HG03060 (cell line): Measurements from ENCODE around the gene LCNL1.

Source experiments
- ATAC-seq: cut with Tn5 transposase; IDR thresholded peaks from one replicate; pipeline ENCODE4 v1.9.1; 2021; ENCODE audit warnings: low read depth, moderate number of reproducible peaks; ENCODE audit not compliant: unreplicated experiment

Gene LCNL1

DNA sequence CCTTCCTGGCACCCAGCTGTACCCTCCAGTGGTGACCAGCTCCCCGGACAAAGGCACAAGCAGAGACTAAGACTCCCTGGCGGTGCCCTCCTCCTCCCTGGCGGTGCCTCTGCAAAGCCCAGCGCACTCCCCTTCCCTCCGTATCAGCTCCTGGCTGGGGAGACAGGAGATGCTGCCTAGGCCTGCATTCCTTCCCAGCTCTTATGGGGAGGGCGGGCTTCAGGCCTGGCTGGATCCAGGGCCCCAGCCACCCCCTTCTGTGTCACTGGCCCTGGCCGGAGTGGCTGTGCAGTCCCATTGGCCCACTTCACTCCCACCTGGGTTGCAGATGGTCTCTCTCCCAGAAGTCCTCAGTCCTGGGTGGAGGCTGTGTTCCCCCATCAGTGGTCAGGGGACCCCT lies 24.3 kb upstream of the LCNL1 start:
- no peak for ATAC-seq

DNA sequence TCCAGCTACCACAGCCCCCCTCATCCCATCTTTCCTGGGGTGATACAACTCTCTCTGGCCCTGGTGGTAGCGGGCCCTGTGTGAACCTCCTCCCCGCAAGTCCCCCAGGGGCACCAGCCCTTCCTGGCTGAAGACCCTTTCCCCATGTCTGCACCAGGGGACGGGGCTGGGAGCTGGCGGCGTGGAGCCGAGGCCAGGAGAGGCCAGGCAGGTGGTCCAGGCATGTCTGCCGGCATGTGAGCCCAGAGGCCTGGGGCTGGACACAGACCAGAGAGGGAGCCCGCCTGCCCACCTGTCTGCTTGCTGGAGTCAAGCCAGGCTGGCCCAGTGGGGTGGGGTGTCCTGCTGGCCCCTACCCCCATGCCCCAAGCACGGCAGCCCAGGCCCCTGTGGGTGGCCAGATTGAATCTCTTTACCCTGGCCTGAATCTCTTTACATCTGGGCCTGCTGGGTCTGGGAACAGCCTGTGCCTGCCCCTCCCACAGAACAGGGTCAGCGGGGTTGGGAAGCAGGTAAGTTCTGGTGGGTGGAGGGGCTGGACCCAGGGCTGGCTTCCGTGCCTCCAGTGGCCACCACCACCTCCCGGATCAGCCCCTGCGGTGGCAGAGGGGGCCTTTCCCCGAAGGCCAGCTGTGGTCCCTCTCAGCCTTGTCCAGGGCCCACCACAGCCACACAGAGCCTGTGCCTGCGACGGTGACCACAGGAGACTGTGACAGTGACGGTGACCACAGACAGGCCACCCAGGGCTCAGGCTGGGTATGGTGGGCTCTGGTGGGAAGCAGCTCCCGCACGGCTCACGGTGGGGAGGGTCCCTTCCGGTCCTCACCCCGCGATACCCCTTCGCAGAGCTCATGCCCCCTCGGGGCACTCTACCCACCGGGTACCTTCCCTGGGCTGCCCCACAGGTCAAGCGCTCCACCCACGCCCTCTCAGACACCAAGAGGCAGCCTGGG lies 23.6 kb upstream of the LCNL1 start:
- no peak for ATAC-seq

DNA sequence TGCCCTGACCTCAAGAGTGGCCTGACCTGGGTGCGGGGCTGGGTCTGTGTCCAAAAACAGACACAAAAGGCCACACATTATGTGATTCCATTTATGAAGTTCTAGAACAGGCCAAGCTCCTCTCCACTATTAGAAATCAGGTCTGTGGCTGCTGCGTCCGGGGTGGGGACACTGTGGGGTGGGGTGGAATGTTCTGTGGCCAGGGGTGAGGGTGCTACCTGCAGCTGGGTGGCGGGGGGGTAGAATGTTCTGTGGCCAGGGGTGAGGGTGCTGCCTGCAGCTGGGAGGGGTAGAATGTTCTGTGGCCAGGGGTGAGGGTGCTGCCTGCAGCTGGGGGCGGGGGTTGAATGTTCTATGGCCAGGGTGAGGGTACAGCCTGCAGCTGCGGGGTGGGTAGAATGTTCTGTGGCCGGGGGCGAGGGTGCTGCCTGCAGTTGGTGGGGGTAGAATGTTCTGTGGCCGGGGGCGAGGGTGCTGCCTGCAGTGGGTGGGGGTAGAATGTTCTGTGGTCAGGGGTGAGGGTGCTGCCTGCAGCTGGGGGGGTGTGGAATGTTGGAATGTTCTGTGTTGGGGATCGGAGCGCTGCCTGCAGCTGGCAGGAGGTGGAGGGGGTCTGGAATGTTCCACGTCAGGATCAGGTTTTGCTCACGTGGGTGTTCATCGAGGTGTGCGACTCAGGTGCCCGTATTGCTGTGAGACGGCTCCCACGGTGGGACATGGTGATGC lies 22.4 kb upstream of the LCNL1 start:
- ATAC-seq, result no peak

DNA sequence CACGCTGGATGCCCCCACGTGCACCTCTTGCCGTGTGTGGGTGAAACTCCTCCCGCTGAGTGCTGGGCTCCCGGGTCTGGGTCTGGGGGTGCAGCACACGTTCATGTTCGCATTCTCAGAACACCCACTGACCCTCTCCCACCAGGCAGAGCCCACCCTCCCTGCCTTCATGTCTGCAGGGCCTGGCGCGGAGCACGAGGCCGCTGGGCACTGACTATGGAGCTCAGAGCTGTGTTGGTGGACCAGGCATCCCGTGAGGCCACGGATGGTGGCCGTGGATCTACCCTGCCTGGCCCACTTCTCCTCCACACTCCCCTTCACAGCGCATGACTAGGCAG lies 21.9 kb upstream of the LCNL1 start:
- ATAC-seq, result no peak

DNA sequence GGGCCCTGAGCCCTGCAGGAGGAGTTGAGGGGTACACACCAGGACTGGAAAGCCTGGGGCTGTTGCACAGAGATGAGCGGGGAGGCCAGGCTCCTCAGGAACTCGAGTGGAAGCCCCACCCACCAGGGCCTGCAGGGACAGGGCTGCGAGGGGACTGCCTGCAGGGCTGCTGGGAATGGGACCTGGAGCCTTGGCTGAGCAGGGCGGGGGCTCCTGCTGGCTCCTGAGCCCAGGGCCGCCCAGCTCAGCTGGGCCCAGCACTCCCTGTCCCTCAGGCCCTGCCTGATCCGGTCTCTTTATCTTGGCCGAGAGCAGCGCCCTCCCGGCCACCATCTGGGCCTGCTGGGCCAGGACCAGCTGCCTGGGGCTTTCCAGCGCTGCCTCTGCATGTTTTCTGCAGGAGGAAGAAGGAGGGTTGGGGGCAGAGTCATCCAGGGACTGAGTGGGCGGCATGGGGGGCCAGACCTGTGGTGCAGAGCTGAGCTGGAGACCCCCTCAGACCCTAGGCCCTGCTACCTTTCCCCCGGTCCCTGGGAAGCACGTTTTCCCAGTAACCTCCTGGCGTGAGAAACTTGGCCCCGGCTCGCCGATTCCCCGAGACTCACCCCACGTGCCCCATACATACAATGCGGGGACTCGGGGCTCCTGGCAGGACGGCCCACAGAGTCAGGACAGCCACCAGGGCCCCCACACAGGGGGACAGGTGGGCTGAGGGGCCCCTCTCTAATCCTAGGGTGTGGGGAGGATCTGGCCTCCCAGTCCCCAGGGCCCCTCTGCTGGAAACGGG lies 21.3 kb upstream of the LCNL1 start:
- no peak for ATAC-seq

DNA sequence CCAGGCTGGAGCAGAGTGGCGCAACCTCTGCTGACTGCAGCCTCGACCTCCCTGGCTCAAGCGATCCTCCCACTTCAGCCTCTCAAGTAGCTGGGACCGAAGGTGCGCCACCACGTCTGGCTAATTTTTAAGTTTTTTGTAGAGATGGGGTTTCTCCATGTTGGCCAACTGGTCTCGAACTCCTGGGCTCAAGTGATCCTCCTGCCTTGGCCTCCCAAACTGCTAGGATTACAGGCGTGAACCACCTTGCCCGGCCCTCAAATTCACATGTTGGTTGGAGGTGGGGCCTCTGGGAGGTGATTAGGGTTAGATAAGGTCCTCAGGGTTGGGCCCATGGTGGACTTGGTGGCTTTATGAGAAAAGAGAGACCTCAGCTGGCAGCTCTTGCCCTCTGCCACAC lies 20.6 kb upstream of the LCNL1 start:
- no peak for ATAC-seq

DNA sequence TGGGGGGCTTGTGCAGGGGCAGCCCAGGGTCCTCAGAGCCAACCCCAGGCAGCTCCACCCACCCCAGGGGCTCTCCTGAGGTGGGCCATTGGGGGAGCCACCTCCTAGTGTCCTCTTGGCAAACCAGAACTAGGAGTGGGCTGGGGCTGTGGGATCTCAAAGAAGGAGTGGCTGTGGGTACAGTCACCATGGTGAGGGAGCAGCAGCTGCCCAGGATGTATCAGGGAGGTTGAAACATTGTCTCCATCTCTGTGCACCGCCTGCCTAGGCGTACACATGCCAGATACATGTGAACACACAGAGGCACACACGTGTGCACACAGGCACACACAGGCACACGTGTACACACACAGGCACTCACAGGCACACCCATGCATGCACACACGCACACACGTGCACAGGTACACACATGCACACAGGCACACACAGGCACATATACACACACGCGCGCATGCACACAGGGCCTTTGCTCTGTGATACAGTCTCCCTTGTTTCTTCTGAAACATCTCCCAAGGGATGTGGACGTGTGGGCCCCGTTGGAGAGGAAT lies 20.0 kb upstream of the LCNL1 start:
- ATAC-seq, result no peak

DNA sequence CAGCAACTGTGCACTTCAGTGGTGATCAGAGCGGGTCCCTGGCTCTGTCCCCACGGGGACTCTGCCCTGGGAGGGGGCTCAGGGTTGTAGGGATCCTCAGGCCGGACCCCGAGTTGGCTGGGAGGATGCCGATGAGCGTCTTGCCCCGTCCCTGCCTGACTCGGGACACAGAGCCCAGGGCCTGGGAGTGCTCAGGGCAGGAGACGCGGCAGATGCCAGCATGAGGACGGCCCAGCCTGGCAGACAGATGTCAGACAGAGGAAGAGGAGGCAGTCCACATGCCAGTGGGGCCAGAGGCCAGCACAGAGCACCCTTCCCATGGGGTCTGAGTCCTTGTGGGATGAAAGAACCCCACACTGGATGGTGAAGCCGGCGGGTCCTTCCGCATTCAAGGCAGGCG lies 19.5 kb upstream of the LCNL1 start:
- ATAC-seq, result no peak

DNA sequence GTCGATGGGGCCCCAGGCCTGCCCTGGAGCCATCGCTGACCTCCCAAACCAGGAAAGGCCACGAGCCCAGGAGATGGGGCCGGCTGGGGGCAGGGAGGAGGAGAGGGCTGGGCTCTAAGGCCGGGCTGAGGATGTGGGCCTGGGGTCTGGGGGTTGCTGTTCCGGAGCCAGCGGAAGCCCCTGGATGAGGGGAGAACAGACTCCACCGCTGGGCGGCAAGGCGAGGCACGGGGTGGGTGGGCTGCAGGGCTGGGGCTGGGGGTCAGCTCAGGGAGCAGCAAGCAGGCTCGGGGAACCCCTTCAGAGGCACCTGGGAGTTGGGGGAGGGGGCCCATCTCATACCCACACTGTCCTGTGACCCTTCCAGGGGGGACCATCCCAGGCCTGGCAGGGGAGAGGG lies 19.0 kb upstream of the LCNL1 start:
- ATAC-seq, result no peak

DNA sequence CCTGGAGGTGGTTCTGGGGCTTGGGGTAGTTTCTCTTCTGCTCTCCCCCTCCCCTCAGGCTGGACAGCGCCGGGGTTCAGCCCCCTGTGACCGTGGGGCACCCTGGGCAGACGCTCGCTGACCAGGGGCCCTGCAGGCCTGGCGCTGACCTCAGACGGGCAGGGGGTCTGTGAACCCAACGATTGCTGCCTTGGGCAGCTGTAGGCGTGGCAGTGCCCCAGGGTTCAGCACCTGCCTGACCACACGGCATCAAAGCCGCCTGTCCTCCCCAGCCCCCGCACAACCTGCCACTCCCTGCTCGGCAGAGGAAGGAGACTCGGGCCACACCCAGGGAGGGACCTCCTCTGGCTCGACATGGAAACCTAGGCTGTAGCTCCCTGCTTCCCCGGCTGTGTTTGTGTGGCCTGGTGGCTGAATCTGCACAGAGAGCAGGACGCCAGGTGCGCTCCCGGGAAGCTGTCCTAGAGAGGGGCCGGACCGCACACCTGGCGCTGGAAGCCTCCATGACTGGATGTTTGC lies 18.6 kb upstream of the LCNL1 start:
- ATAC-seq, result no peak

DNA sequence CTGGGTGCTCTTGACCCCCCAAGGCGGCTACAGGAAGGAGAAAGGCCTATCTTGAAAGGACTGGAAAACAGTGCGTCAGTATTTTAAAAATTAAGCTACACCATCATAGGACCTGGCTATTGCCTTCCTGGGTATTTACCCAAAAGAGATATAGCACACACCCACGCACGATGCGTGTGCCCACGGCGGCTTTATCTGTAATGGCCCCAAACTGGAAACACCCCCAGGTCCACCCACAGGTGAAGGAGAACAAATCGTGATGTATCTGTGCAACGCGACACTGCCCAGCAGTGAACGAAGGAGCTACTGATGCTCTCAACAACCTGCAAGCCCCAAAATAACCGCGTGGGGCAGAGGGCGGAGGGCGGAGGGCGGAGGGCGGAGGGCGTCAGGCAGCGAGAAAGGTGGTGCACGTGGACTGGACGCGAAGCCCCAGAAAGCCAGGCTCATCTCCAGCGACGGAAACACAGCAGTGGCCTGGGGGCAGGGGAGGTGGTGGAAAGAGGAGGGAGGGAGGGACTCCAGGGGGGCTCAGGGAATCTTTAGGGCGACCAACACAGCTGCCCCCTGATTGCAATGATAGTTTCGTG lies 17.9 kb upstream of the LCNL1 start:
- ATAC-seq, result no peak

DNA sequence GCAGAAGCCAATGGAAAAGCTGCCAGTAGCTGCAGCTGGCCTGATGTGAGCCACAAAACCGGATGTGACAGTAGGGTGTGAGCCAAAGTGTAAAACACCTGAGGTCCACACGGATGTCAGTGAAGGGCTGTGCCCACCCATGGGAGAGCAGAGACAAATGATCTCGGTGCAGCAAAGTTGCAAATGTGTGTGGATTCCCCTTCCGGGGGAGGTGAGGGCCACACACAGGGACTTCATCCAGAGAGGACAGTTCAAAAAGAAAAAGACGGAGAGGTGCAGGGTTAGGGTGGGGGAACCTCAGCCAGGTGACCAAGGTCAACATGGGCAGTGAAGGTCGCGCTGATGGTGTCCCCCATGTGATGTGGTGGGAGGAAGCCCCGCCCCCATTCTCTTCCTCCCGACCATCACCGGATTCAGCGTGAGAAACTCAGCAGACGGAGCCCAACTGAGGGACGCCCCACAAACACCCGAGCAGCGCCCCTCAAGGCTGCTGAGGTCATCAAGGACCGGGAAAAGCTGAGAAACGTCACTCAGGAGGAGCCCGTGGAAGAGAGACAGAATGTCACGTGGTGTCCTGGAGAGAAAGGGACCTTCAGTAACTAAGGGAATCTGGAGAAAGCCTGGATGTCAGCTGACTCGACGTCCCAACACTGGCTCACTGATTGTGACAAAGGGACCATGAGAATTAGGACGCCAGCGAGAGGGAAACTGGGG lies 16.9 kb upstream of the LCNL1 start:
- ATAC-seq, result no peak

DNA sequence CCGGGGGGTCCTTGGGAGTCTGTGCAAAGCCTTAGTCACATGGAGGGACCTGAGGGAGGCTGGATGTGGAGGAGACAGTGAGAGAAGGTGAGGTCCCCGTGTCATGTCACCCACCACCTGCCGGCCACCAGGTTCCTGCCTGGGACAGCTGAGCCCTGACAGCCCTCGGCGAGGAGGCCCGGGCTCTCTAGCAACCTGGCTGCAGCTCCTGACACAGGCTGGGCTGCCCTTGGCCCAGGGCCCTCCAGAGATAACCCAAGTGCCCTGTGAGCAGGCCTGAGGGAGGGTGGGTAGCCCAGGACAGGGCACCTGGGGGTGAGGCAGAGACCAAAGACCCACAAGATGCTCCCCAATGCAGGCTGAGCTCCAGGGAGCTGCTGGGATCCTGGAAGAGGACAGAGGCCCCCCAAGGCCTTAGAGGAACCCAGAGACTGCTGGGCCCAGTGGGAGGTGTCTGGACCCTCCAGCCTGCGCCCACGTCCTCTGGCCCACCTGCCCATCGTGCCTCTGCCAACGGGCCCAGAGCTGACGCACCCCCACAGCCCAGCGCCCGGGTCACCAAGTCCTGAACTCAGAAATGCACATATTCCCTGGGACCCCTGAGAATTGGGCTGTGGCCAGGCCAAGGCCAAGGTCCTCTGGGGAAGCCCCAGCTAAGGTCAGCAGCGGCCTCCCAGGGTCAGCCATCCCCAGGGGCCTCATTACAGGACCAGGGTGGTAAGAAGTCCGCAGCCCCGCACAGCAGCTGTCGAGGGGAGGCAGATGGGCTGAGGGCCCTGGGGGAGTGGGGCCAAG lies 14.3 kb upstream of the LCNL1 start:
- no peak for ATAC-seq

DNA sequence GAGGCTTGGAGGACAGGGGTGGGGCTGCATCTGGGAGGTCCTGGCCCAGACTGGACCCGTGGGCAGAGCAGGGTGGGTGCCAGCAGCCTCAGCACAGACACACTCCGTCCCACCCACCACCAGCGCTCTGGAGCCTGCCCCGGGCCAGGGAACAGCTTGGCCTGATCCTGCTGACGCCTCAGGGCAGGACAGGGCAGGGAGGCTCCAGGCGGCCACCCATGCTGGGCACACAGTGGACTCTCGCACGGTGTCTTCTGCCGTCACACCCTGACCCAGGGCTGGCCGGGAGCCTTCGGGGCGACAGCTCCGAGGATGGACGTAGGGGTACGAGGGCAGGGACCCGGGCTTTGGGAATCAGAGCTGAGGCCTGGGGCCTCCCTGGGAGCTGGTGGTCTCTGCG lies 13.6 kb upstream of the LCNL1 start:
- ATAC-seq, result no peak

DNA sequence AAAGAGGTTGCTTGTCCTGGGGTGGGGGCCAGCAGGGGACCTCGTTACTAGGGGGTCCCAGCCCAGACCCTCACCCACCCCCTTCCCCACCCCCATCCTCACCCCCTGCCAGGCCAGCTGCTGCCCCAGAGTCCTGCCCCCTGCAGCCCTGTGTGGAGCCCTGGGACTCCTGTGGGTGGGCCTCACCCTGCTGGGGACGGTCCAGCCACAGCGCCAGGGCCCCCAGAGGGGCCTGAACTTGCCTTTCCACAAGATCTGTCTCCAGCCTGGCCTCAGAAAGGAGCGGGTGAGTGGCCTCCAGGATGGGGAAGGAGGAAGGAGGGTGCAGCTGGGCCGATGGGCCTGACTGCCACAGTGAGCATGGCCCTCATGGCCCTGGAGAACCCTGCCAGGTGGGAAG lies 13.0 kb upstream of the LCNL1 start:
- no peak for ATAC-seq

DNA sequence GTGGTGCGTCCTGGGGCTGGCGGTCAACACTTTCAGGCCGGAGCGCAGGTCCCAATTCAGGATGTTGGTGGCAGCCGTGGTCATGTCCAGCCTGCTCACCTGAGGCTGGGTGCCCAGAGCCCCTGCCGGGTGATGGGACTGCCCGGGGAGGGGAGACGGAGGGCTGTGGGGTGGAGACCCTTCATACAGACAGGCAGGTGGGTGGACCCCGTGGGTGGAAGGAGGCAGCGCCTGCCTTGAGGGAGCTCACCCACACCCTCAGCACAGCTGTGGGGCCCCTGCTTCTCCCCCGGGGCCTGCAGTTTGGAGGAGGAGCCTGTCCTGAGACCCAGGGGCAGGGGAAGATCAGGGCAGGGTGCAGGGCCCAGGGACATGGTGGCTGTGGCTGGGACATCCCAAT lies 12.4 kb upstream of the LCNL1 start:
- no peak for ATAC-seq

DNA sequence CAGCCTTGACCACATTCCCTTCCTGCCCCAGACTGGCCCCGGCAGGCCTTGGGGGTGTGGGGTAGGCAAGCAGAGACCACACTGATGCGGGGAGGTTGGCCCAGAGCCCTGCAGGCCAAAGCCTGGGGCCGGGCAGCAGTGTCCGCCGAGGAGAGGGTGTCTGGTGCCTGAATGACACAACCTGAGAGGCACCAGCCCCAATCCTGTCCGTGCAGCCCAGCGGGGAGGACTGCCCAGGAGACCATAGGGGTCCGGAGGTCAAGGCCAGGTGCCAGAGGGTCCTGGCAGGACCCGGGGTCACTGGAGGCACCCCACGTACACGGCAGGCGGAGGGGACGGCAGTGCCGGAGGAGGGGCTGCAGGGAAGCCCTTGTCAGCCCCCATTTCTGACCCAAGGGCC lies 11.0 kb upstream of the LCNL1 start:
- no peak for ATAC-seq

DNA sequence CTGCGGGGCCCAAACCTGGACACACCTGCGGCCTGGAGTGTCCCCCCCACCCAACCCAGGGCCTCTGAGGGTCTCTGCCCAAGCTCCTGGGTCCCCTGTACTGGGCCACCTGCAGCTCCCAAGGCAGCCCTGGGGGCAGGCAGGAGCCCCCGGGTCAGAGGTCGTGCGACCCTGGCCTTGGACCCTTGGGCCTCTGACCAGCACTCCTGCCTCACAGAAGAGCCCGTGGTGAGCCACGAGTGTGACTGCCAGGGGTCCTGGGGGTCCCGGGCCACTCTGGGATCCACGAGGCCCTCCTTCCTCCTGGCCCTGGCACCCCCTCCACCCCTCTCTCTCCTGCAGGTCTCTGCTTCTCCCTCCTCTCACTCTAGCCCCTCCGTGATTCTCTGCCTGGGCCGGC lies 10.5 kb upstream of the LCNL1 start:
- no peak for ATAC-seq

DNA sequence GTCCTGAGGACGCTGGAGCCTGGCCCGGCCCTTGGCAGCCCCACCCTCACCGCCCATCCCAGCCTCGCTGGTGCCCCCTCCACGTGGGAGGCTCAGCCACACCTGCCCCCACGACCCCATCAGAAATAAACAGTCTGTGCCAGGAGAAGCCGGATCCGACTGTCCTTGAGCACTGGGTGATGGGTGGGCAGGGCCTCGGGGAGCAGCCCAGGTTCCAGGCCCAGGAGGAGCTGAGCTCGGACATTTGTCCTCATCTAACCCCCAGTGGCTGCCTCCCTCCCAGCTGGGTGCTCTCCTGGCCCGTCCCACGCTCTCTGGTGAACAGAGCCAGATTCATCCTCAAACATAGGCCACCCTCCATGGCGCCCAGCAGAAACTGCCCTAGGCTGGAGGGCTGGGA lies 10.1 kb upstream of the LCNL1 start:
- no peak for ATAC-seq
